PC-3 (cell line): Measurements from ENCODE around the gene OSBPL8.

Experiments used
- EZH2 ChIP-seq: fragments of 300-600 bp; sonication (generic); IDR thresholded peaks from one replicate; pipeline ENCODE4 v1.6.1; 2017; ENCODE audit warnings: antibody characterized with exemption, mild to moderate bottlenecking, low read length; ENCODE audit not compliant: unreplicated experiment
- TF ChIP-seq, protein P1 (sequence below): fragments of 300-600 bp; sonication (generic); conservative IDR thresholded peaks from 2 replicates; pipeline ENCODE4 v1.5.1; 2017; ENCODE audit warnings: antibody characterized with exemption, low read depth, mild to moderate bottlenecking, low read length

DNA sequence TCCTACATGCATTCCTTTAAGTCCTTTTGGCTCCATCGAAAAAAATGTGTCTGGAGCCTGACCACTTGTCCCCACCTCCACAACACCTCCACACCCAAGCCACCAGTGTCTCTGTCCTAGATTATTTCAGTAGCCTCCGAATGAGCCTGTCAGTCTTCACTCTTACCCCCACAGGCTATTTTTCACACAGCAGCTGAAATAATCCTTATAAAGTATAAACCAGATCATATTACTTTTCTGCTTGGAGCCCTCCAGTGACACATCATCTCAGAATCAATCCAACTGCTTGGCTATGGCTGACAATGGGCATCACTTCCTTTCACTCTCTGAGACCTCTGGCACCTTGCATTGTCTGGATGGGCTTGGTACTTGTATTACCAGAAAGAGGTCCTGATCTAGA is 256.2 kb downstream of the OSBPL8 start:
- TF ChIP-seq, protein P1, sequence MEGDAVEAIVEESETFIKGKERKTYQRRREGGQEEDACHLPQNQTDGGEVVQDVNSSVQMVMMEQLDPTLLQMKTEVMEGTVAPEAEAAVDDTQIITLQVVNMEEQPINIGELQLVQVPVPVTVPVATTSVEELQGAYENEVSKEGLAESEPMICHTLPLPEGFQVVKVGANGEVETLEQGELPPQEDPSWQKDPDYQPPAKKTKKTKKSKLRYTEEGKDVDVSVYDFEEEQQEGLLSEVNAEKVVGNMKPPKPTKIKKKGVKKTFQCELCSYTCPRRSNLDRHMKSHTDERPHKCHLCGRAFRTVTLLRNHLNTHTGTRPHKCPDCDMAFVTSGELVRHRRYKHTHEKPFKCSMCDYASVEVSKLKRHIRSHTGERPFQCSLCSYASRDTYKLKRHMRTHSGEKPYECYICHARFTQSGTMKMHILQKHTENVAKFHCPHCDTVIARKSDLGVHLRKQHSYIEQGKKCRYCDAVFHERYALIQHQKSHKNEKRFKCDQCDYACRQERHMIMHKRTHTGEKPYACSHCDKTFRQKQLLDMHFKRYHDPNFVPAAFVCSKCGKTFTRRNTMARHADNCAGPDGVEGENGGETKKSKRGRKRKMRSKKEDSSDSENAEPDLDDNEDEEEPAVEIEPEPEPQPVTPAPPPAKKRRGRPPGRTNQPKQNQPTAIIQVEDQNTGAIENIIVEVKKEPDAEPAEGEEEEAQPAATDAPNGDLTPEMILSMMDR, result no peak
- no peak for TF ChIP-seq EZH2
